Mesodermal cell (in vitro differentiated cells): ENCODE measurements around the gene DLX4.

ENCODE experiments used
- H3K27ac ChIP-seq: 2 replicates; pipeline ENCODE4 v1.7.0; 2013; ENCODE audit warnings: mild to moderate bottlenecking, low read depth, low read length, moderate library complexity; ENCODE audit not compliant: severe bottlenecking
- H3K36me3 ChIP-seq: 2 replicates; pipeline ENCODE4 v1.7.1; 2013; ENCODE audit warnings: mild to moderate bottlenecking, low read length, moderate library complexity; ENCODE audit not compliant: control insufficient read depth, insufficient read depth
- H3K4me1 ChIP-seq: one replicate; pipeline ENCODE4 v1.7.1; 2013; ENCODE audit warnings: mild to moderate bottlenecking, low read length; ENCODE audit not compliant: insufficient read depth, control insufficient read depth, poor library complexity, severe bottlenecking
- H3K4me3 ChIP-seq: 2 replicates; pipeline ENCODE4 v1.7.0; 2013; ENCODE audit warnings: low read length, control low read depth, mild to moderate bottlenecking; ENCODE audit not compliant: insufficient read depth, poor library complexity, severe bottlenecking; ENCODE audit errors: extremely low read depth
- H3K9me3 ChIP-seq: 2 replicates; pipeline ENCODE4 v1.7.1; 2013; ENCODE audit warnings: mild to moderate bottlenecking, low read length, moderate library complexity; ENCODE audit not compliant: control insufficient read depth
- whole genome bisulfite sequencing, 2 experiments: methylation state at CpG; one replicate each; pipeline ENCODE4 v1.1.5; 2013; ENCODE audit warnings: missing lambda C conversion rate in 2 of 2; ENCODE audit not compliant: insufficient coverage in 2 of 2; 5-methylcytosine and 5-hydroxymethylcytosine counted together

The DLX4 gene

DNA sequence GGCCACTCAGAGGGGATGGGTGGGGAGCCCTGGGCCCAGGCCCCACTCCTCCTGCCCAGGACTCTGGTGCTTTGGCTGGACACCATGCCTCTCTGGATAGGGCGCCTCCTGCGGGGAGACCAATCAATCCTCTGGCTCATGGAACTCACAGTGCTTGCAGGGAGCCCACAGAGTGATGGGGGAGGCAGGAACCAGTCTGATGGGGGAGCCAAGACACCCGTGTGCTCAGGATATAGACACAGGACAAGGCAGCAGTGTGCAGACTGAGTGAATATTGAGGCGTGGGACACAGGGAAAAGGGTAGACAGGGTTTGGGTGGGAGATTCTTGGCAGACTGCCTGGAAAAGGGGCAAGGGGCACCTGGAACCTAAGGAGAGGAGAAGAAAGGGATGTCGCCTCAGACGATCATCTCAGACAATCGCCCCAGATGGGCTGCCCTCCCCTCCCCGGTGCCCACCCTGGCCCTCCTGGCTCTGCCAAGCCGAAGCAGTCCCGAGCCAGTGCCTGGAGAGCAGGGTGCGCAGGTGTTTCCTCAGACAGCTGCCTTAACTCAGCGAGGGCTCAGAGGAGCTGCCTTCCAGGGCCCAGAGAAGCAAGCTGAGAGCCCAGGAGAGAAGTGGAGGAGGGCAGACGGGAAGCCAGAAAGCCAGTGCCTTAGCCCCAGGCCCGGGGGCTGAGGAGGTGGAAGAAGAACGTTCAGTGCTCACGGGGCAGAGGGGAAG, 37.4 kb upstream of the DLX4 start:
- Histone ChIP-seq H3K4me1 (peaks cover 11% of the 10 kb centered on the region), H3K36me3 (no peaks in the 10 kb centered on the region), H3K9me3 (no peaks in the 10 kb centered on the region), H3K27ac (no peak overlapping the region), H3K4me3 (no peak overlapping the region)
- 83 to 94% methylated on average over 13 to 14 of the region's 16 CpGs for WGBS, 2 experiments

DNA sequence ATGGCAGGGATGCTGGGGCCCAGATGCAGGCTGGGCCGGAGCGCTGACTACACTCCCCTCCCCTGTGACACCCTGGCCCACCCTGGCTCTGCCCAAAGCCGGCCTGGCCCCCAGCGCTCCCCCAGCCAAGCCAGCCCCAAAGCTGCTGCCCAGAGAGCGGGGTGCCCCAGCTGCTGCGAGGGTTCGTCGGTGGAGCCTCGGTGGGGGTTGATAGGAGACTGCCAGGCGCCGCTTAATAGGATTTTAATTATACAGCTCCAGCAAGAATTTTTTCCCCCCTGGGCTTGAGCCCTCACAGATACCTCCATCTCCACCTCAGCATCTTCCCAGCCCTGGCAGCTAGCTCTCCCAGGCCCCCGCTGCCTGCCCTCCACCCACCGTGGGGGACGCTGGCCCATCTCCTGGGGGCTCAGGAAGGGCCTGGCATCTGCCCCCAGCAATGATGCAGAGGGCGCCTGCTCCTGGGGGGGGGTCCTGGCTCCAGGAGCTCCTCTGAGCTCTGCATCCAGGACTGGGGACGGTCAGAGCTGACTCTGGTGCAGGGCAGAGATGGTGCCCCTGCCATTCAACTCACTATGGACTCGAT, 36.8 kb upstream of the DLX4 start:
- Histone ChIP-seq H3K4me3 (no peak overlapping the region), H3K4me1 (peaks cover 11% of the 10 kb centered on the region), H3K27ac (no peak overlapping the region), H3K36me3 (no peaks in the 10 kb centered on the region), H3K9me3 (no peaks in the 10 kb centered on the region)
- 85 to 93% methylated on average over 12 to 14 of the region's 17 CpGs for WGBS, 2 experiments

DNA sequence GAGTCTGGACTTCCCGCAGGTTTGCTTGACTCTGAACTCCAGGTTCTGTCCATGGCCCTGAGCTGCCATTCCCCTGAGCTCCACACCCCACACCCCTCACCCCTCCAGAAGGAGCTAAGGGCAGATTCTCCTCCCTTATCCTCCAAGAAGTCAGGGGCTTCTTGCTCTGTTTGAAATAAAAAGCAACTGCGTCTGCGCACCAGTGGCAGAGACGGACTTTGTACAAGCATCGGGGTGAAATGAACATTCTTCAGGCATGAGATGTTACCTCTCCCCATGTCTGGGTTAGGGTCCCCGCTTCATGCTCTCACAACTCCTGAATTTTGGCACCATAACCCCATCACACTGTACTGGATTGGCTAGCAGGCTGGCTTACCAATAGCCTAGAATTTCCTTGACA, 36.1 kb upstream of the DLX4 start:
- H3K27ac ChIP-seq: no peak overlapping the region
- no peak overlapping the region for H3K4me3 ChIP-seq
- H3K4me1 ChIP-seq: peaks cover 11% of the 10 kb centered on the region
- no peaks in the 10 kb centered on the region for H3K9me3 ChIP-seq
- H3K36me3 ChIP-seq: no peaks in the 10 kb centered on the region
- WGBS, 2 experiments: 95 to 97% methylated on average over 5 to 6 of the region's 6 CpGs

DNA sequence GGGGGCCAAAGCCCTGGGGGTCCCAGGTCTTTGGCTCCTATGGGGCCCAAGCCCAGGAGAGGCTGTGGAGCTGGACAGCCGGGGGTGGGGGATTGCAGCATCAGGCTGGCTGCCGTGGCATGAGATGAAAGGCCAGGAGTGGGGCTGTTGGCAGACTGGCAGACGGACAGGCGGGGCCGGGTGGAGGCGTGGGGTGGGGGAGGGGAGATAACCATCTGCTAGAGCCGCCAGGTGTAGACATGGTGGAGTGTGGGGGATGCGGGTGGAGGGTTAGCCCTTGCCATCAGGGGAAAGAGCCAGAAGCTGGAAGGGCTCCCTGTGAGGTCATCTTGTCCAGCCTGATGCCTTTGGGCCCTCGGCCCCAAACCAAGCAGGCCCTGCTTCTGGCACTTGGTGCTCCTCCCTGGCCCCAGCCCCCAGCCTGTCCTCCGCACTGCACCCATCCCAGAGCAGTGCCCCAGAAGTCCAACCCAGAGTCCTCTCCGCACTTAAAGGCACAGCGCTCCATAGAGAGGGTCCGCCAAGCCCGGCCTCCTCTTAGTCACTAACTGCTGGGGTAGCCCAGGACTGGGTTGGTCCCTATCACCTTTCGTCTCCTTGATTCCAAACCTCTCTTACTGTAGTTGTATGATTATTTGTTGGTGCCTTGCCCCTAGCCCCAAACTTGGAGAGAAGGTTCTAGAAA, 33.3 kb upstream of the DLX4 start:
- whole genome bisulfite sequencing, 2 experiments: 75 to 82% methylated on average over 11 to 12 of the region's 15 CpGs
- no peaks in the 10 kb centered on the region for H3K4me1 ChIP-seq
- H3K9me3 ChIP-seq: no peaks in the 10 kb centered on the region
- no peaks in the 10 kb centered on the region for H3K36me3 ChIP-seq
- H3K27ac ChIP-seq: no peak overlapping the region
- no peak overlapping the region for H3K4me3 ChIP-seq

DNA sequence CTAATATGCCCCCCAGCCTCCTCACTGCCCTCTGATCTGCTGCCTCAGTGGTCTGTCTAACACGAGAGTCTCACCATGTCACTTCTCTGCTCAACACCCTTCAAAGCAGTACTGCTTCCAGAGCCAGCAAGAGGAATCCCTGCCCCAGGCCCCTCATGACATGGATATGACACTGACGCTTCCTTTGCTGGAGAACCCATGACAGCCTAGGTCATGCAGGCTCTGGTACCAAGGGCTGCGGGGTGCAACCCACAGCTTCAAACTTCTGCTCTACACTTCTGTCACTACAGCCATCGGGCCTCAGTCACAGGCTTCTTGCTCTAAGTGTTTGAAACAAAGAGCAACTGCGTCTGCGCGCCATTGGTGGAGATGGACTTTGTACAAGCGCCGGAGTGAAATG, 32.6 kb upstream of the DLX4 start:
- Histone ChIP-seq H3K9me3 (no peaks in the 10 kb centered on the region), H3K4me3 (no peak overlapping the region), H3K27ac (no peak overlapping the region), H3K4me1 (no peaks in the 10 kb centered on the region), H3K36me3 (no peaks in the 10 kb centered on the region)
- WGBS, 2 experiments: 94 to 100% methylated on average over 8 to 9 of the region's 9 CpGs

DNA sequence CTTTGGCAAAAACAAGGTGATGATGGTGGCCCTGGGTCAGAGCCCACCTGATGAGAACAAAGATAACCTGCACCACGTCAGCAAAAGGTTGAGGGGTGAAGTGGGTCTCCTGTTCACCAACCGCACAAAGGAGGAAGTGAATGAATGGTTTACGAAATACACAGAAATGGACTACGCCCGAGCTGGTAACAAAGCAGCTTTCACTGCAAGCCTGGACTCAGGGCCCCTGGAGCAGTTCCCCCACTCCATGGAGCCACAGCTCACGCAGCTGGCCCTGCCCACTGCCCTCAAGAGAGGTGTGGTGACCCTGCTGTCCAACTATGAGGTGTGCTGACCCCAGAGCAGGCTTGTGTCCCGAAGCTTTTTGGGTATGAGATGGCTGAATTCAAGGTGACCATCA, 29.7 kb upstream of the DLX4 start:
- no peak overlapping the region for H3K27ac ChIP-seq
- no peak overlapping the region for H3K4me3 ChIP-seq
- H3K4me1 ChIP-seq: no peaks in the 10 kb centered on the region
- WGBS, 2 experiments: 96 to 99% methylated on average over 6 of the region's 7 CpGs
- no peaks in the 10 kb centered on the region for H3K9me3 ChIP-seq
- H3K36me3 ChIP-seq: no peaks in the 10 kb centered on the region

DNA sequence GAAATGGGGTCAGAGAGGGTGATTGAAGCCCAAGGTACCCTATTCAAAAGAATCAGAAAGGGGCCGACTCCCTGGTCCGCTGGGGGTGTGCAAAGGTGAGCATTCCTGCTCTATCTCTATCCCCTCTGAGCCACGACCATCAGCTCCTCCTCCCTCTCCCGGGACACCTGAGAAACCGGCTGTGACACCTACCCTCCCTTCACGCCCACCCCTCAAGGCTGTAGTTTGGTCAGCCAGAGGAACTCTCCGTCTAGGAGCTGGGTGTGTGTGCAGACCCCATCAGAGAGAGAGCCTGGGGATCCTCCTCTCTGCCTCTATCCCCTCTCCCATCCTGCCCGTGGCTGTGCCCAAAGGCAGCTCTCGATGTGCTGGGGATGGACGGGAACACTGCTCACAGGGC, 27.6 kb upstream of the DLX4 start:
- no peaks in the 10 kb centered on the region for H3K4me1 ChIP-seq
- no peaks in the 10 kb centered on the region for H3K9me3 ChIP-seq
- H3K4me3 ChIP-seq: no peak overlapping the region
- 81 to 100% methylated on average over 2 to 7 of the region's 10 CpGs for WGBS, 2 experiments
- no peak overlapping the region for H3K27ac ChIP-seq
- H3K36me3 ChIP-seq: no peaks in the 10 kb centered on the region

DNA sequence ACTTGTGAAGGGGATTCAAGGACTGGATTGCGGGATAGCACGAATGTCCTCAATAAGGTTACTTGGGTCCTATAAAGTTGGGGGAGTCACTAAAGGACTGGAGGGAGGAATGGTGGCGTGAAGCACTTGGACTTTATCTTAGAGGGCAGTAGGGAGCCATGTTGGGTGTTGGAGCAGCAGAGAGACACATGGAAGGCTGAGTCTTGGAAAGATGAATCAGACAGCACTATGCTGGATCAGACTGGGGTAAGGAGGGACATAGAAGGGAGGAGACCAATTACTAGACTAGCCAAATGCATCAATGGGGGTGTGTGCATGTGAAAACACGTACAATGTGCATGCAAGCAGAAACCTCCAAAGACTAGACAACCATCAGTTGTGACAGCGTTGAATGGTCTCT, 26.0 kb upstream of the DLX4 start:
- Histone ChIP-seq H3K4me1 (no peaks in the 10 kb centered on the region), H3K27ac (no peak overlapping the region), H3K4me3 (no peak overlapping the region), H3K36me3 (no peaks in the 10 kb centered on the region), H3K9me3 (no peaks in the 10 kb centered on the region)
- 85 to 89% methylated on average over 4 to 5 of the region's 5 CpGs for WGBS, 2 experiments

DNA sequence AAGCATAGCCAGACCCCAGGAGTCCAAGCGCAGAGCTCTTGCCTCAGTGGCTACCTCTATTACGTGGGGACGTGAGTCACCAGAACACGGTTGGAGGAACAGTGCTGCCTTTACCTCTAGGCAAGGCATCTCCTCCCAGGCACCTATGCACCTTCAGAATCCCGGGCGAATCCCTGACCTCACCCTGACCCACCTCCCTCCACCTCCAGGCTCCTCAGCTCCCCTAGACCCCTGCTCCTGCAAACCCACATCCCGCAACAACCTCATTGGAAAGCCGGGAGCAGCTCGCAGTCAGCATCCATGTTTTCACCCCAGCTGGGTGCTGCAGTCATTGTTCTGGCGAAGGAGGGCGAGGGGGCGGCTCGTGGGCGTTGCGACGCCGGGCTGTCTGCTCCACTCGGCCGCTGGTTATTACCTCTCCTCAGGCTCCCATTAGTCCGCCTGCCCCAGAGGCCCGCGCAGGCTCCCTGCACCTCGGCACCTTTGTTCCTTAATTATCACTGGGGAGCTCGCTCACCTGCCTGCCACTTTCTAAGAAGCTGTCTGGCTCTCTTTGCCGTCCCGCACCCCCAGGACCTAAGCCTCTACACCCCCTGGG, 24.6 kb upstream of the DLX4 start:
- H3K4me3 ChIP-seq: no peak overlapping the region
- WGBS, 2 experiments: 63 to 68% methylated on average over 23 of the region's 26 CpGs
- no peaks in the 10 kb centered on the region for H3K36me3 ChIP-seq
- no peaks in the 10 kb centered on the region for H3K9me3 ChIP-seq
- H3K27ac ChIP-seq: no peak overlapping the region
- H3K4me1 ChIP-seq: no peaks in the 10 kb centered on the region

DNA sequence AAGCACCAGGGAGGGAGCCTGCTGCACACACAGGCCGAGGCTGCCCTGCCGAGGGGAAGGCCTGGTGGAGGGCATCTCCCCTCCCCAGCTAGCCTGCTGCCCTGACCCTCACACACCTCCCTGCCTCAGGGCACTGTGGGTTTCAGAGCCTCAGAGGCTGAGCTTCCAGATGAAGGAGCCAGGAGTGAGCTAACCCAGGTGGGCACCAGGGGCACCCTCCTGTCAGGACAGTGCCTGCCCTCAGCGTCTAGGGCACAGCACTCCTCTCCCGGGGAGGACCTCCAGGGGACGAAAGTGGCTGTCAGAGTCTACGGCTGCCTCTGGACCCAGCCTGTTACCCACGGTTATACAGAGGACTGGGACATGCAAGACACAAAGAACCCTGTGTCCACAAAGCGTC, 22.8 kb upstream of the DLX4 start:
- H3K36me3 ChIP-seq: no peaks in the 10 kb centered on the region
- no peak overlapping the region for H3K4me3 ChIP-seq
- H3K9me3 ChIP-seq: no peaks in the 10 kb centered on the region
- H3K4me1 ChIP-seq: no peaks in the 10 kb centered on the region
- H3K27ac ChIP-seq: no peak overlapping the region
- WGBS, 2 experiments: 78 to 80% methylated on average over 7 of the region's 8 CpGs
